Measurements from ENCODE around the gene COTL1.

DNA sequence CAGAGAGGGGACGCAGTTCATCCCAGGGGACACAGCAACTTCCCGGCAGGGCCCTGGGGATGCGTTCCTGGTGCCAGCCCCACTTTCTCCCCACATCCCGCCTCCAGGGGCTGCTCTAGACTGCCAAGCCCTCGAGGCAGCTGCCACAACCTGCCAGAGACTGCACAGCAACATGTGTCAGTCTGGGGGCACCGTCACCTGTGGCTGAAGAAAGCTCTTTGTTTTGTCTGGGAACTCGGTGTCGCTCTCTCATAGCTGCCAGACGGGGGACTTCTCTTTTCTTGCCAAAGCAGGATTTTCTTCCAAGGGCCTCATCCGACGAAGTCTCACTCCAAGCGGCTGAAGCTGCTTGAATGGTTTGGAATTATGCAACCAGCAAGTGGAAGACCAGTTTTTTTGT, 43.7 kb downstream of the COTL1 start:
- TF ChIP-seq CTCF (IDR thresholded peaks at IDR 0.05 in 4 of 5, conservative IDR thresholded peaks at IDR 0.05 in 1 of 5), result no peak
- no peak for TF ChIP-seq POLR2A (IDR thresholded peaks at IDR 0.05)
